Measurements from ENCODE around the gene MYO1E.

The MYO1E gene

DNA sequence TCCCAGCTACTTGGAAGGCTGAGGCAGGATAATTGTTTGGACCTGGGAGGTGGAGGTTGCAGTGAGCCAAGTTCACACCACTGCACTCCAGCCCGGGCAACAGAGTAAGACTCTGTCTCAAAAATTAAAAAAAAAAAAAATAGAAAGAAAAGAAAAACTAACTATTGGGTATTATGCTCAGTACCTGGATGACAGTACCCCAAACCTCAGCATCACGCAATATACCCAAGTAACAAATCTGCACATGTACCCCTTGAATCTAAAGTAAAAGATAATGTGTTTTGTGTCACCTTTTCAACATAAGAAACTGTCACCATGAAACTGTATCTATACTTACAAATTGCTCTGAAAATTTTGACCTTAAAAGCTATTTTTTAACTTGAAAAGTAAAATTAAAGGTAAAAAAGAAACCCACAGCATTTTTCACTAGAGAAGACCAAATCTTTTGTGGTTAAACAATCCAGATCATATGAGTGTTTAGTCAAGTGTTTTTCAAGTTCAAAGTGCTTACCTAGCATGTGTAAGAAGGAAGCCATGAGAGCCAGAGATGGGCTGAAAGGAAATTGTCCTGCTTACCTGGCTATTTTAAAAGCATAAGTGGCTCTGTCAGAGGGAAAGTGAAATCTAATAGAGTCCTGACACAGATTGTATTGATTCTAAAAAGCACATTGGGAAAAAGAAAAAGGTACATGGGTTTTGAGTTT is 50.5 kb downstream of the MYO1E start:
- TF ChIP-seq, protein P1, sequence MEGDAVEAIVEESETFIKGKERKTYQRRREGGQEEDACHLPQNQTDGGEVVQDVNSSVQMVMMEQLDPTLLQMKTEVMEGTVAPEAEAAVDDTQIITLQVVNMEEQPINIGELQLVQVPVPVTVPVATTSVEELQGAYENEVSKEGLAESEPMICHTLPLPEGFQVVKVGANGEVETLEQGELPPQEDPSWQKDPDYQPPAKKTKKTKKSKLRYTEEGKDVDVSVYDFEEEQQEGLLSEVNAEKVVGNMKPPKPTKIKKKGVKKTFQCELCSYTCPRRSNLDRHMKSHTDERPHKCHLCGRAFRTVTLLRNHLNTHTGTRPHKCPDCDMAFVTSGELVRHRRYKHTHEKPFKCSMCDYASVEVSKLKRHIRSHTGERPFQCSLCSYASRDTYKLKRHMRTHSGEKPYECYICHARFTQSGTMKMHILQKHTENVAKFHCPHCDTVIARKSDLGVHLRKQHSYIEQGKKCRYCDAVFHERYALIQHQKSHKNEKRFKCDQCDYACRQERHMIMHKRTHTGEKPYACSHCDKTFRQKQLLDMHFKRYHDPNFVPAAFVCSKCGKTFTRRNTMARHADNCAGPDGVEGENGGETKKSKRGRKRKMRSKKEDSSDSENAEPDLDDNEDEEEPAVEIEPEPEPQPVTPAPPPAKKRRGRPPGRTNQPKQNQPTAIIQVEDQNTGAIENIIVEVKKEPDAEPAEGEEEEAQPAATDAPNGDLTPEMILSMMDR (IDR thresholded peaks at IDR 0.05; ENCODE audit: low read depth, low read length, missing control alignments), result no peak
- H3K4me3 ChIP-seq (ENCODE audit: low read depth, low read length), result no peak overlapping the region
- no peak for DNase-seq (ENCODE audit: low read depth)

DNA sequence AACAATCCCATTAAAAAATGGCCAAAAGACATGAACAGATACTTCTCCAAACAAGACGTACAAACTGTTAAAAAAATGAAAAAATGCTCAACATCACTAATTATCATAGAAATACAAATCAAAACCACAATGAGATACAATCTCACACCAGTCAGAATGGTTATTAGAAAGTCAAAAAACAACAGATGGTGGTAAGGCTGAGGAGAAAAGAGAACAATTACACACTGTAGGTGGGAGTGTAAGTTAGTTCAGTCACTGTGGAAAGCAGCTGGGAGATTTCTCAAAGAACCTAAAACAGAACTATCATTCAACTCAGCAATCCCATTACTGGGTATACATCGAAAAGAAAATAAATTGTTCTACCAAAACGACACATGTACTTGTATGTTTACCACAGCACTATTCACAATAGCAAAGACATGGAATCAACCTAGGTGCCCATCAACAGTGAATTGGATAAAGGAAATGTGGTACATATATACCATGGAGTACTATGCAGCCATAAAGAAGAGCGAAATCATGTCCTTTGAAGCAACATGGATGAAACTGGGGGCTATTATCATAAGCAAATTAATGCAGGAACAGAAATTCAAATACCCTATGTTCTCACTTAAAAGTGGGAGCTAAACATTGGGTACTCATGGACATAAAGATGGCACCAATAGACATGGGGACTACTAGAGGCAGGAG is 51.5 kb downstream of the MYO1E start:
- H3K4me3 ChIP-seq (ENCODE audit: low read depth, low read length), result no peak overlapping the region
- no peak for DNase-seq (ENCODE audit: low read depth)
- TF ChIP-seq, protein P1 (IDR thresholded peaks at IDR 0.05; ENCODE audit: low read depth, low read length, missing control alignments), result no peak

DNA sequence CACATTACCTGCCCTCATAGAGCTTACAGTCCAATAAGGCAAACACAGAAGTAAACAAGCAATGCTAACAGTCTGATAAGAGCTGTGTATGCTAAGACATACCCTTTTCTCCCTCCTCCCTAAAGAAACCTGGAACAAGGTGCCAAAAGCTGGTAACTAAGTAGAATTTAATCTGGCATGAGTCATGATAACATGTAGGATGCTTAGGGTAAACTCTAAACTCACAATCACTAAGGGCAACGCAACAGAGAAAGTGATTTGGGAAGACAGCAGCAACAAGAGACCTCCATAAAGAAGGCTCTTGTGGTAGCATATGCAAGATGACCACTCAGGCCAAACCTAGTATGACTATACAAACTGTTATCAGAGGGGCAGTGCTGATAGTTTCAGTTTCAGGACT is 55.5 kb downstream of the MYO1E start:
- no peak overlapping the region for H3K4me3 ChIP-seq (ENCODE audit: low read depth, low read length)
- no peak for DNase-seq (ENCODE audit: low read depth)
- TF ChIP-seq, protein P1 (IDR thresholded peaks at IDR 0.05; ENCODE audit: low read depth, low read length, missing control alignments), result no peak

DNA sequence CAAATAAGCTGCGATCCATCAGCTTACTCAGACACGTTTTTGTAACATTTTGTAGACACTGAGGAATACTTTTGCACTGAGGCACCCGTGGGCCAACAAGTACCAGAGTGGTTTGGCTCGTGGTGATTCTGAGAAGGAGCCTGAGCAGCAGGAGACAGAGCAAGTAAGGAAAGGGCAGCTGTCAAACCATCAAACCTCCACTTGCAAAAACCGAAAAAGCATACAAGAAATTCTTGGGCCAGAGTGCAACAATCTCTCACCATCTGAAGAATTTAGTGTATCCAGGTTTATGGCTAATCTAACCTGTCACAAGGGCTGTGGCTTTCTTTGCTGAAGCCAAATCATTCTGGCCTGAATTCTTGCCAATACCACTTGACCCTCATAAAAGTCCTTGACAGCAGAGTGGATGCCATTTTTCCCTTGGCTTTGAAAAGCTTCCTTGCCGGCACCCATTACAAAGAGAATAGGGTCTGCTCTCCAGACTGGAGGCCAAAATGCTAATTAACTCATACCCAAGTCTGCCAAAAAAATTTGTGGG is 56.7 kb downstream of the MYO1E start:
- TF ChIP-seq, protein P1 (IDR thresholded peaks at IDR 0.05; ENCODE audit: low read depth, low read length, missing control alignments), result no peak
- DNase-seq (ENCODE audit: low read depth), result no peak
- no peak overlapping the region for H3K4me3 ChIP-seq (ENCODE audit: low read depth, low read length)

DNA sequence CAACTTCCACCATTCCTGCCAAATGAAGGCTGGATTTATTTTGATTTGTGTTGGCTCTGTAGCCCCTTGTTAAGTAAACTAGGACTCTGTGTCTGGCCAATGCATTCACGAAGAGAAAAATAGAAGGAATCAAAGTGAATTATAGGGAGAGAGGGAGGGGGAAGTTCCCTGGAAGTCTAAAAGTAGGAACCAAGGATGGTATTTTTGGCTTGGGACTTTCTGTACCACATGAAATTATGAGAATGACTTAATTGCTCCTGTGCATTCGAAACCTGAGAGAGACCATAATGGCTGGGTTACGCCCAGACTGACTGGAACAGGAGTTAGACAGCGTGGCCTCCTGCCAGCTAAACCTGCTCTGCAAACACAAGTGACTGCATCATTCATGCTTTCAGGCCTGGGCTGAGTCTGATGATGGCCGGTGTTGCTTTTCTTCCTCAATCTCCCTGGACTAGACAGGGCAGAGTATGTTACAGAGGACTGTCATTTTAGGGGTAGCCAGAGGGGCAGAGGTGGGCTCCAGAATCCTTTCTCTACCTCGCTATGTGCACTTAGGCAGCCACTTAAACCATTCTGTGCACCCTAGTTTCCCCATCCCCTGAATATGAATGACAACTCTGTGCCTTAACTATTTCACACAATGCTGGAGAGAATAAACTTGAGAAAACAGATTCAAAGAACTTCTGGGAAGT is 58.9 kb downstream of the MYO1E start:
- H3K4me3 ChIP-seq (ENCODE audit: low read depth, low read length), result no peak overlapping the region
- DNase-seq (ENCODE audit: low read depth), result peak; percentile 82
- TF ChIP-seq, protein P1 (IDR thresholded peaks at IDR 0.05; ENCODE audit: low read depth, low read length, missing control alignments), result no peak

DNA sequence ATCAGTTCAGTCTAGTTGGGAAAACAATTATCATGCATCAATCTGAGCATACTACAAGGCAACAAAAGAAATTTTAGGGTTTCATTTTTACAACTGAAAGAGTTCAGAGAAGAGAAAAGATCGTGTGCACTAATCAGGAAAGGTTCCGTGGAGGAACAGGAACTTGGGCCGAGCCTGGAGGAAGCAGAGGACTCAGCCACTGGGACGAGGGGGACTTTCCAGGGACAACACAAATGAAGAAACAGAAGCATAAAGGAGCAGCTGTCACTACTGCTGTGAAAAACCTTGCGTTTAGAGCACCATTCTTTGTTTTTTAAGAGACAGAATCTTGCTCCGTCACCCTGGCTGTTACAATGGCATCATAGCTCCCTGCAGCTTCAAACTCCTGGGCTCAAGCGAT is 60.5 kb downstream of the MYO1E start:
- peak overlapping the region; percentile 17; the same call in 1 of the 2 replicates for H3K4me3 ChIP-seq (ENCODE audit: low read depth, low read length)
- DNase-seq (ENCODE audit: low read depth), result no peak
- TF ChIP-seq, protein P1 (IDR thresholded peaks at IDR 0.05; ENCODE audit: low read depth, low read length, missing control alignments), result no peak
